Mucosa of descending colon (tissue), 3 donors: ENCODE measurements around the gene GIGYF2. TPM values are rescaled to one million over a fixed set of nuclear protein-coding genes. Genes with fewer than 3 reads are reported as not detected.

ENCODE experiments used
- ATAC-seq: fragments of 200-7000 bp; cut with Tn5 transposase; one replicate; pipeline ENCODE4 v1.9.1; 2020; ENCODE audit warnings: mild to moderate bottlenecking, moderate library complexity
- DNase-seq, 3 donors: peaks; one replicate each; pipeline ENCODE4 v3.0.0-alpha.2; 2020
- H3K36me3 ChIP-seq: fragments of 200-600 bp; one replicate; pipeline ENCODE4 v1.8.0; 2021; ENCODE audit warnings: low read depth, mild to moderate bottlenecking
- H3K4me1 ChIP-seq: fragments of 200-600 bp; one replicate; pipeline ENCODE4 v1.8.0; 2021; ENCODE audit warnings: low read depth, mild to moderate bottlenecking
- H3K4me3 ChIP-seq: fragments of 200-600 bp; one replicate; pipeline ENCODE4 v1.8.0; 2021; ENCODE audit warnings: mild to moderate bottlenecking
- H3K9me3 ChIP-seq: fragments of 200-600 bp; one replicate; pipeline ENCODE4 v1.8.0; 2021; ENCODE audit warnings: mild to moderate bottlenecking
- CTCF ChIP-seq: fragments of 200-600 bp; IDR thresholded peaks from one replicate; pipeline ENCODE4 v1.8.0; 2022; ENCODE audit warnings: antibody characterized with exemption, mild to moderate bottlenecking
- intact Hi-C, 2 donors: fragments of 100-400 bp; cut with DNase I in 1 of 2; cut with micrococcal nuclease in 1 of 2; formaldehyde crosslinking; loops; one replicate each; pipeline versions ENCODE4 v1.11.0 to v1.11.1; 2022; cut with DNase I, micrococcal nuclease
- total RNA-seq, 3 donors: library from RNA; stranded (reverse); fragmentation: NEBNext Ultra II Directional in 2 of 3; extraction: Animal tissue kit (Norgen Biotek cat#: 25700) in 2 of 3; gene quantifications; one replicate each; pipeline versions ENCODE4 v1.2.1 to v1.2.4, GENCODE V29; 2021 to 2023
- donor health status: DM: no; HTN: no; CAD: no; lungs with moderate emphysema.
- donor health status: DM: no; HTN: no; CAD: no.
- donor health status: DM: no; HTN: yes; CAD: no.

Gene GIGYF2
- total RNA-seq, 3 donors from 2014 or later: 57.8 to 82.1 (median 74.8) TPM

GRCh38 chr2:232795920-232796319, 98.8 kb downstream of the GIGYF2 start:
- no peak for DNase-seq
- Histone ChIP-seq H3K9me3 (no peaks in the 10 kb centered on the region), H3K4me1 (peaks cover 9% of the 10 kb centered on the region), H3K36me3 (peaks cover 5% of the 10 kb centered on the region), H3K4me3 (no peak overlapping the region)
- intact Hi-C loops: no loop called here
- no peak for ATAC-seq
- no peak for TF ChIP-seq CTCF

- Histone ChIP-seq H3K4me1 (peaks cover 9% of the 10 kb centered on the region), H3K9me3 (no peaks in the 10 kb centered on the region), H3K36me3 (no peaks in the 10 kb centered on the region), H3K4me3 (no peak overlapping the region)
- intact Hi-C loops: no loop called here
- ATAC-seq: peak; percentile 90
- TF ChIP-seq CTCF: no peak
- DNase-seq: peak in 1 of 3 donors; percentile 45
Measured at GRCh38 chr2:232798187-232798586, 101.1 kb downstream of the GIGYF2 start.

GRCh38 chr2:232800166-232800565, 103.0 kb downstream of the GIGYF2 start:
- ATAC-seq: no peak
- intact Hi-C loops: no loop called here
- no peak for TF ChIP-seq CTCF
- H3K4me1 ChIP-seq: peaks cover 9% of the 10 kb centered on the region
- no peaks in the 10 kb centered on the region for H3K9me3 ChIP-seq
- no peak for DNase-seq
- H3K36me3 ChIP-seq: no peaks in the 10 kb centered on the region
- no peak overlapping the region for H3K4me3 ChIP-seq

- ATAC-seq (no peak), DNase-seq (no peak)
- Histone ChIP-seq H3K36me3 (no peaks in the 10 kb centered on the region), H3K4me3 (no peak overlapping the region), H3K4me1 (peaks cover 9% of the 10 kb centered on the region), H3K9me3 (no peaks in the 10 kb centered on the region)
- intact Hi-C loops: no loop called here
- no peak for TF ChIP-seq CTCF
Measured at GRCh38 chr2:232802091-232802490, 105.0 kb downstream of the GIGYF2 start.

- intact Hi-C loops: no loop called here
- Histone ChIP-seq H3K4me3 (no peak overlapping the region), H3K4me1 (peaks cover 4% of the 10 kb centered on the region), H3K9me3 (no peaks in the 10 kb centered on the region), H3K36me3 (no peaks in the 10 kb centered on the region)
- DNase-seq: no peak
- peak; percentile 43 for ATAC-seq
- no peak for TF ChIP-seq CTCF
Measured at GRCh38 chr2:232809349-232810124, 112.4 kb downstream of the GIGYF2 start.
